GM12878 (cell line): ENCODE results near the gene B3GALT5. TPM values are rescaled to one million over a fixed set of nuclear protein-coding genes. Genes with fewer than 3 reads are reported as not detected.

ENCODE experiments used
- BMI1 ChIP-seq: fragments of 450-650 bp; IDR thresholded peaks from 2 replicates; pipeline ENCODE4 v1.6.1; 2016; ENCODE audit warnings: mild to moderate bottlenecking, moderate library complexity, borderline replicate concordance
- CEBPB ChIP-seq, 2 experiments: fragments of 150-350 bp in 1 of 2; IDR thresholded peaks; 2 replicates each; pipeline ENCODE4 v1.6.1; 2012 to 2014; ENCODE audit warnings: low read depth in 2 of 2, low read length in 2 of 2, borderline replicate concordance in 1 of 2, inconsistent platforms in 1 of 2
- ETV6 ChIP-seq, 2 experiments: fragments of 450-650 bp in 1 of 2; IDR thresholded peaks in 1 of 2; conservative IDR thresholded peaks in 1 of 2; 2 replicates each; pipeline ENCODE4 v1.6.1; 2014; ENCODE audit warnings: antibody characterized with exemption in 1 of 2, borderline replicate concordance in 1 of 2, low read depth in 1 of 2, mild to moderate bottlenecking in 1 of 2, moderate library complexity in 1 of 2
- IKZF1 ChIP-seq: fragments of 450-650 bp; conservative IDR thresholded peaks from 2 replicates; pipeline ENCODE4 v1.6.1; 2017; ENCODE audit warnings: antibody characterized with exemption, mild to moderate bottlenecking
- SKIL ChIP-seq: fragments of 450-650 bp; IDR thresholded peaks from 2 replicates; pipeline ENCODE4 v1.6.1; 2017; ENCODE audit warnings: mild to moderate bottlenecking, low read depth, inconsistent platforms; ENCODE audit not compliant: poor library complexity, severe bottlenecking
- YY1 ChIP-seq: IDR thresholded peaks from 2 replicates; pipeline ENCODE4 v1.6.1; 2011; ENCODE audit warnings: low read depth, mild to moderate bottlenecking, low read length
- ZNF207 ChIP-seq: fragments of 450-650 bp; IDR thresholded peaks from 2 replicates; pipeline ENCODE4 v1.6.1; 2014; ENCODE audit warnings: antibody characterized with exemption, mild to moderate bottlenecking, borderline replicate concordance
- ZNF592 ChIP-seq: fragments of 450-650 bp; IDR thresholded peaks from 2 replicates; pipeline ENCODE4 v1.6.1; 2017; ENCODE audit warnings: mild to moderate bottlenecking, moderate library complexity
- polyA plus RNA-seq, 11 experiments: library from polyadenylated mRNA; depleted of rRNA in 4 of 11; unstranded in 6 of 11; stranded (reverse) in 5 of 11; fragments of >200 nt; fragmentation: Nextera tagmentation in 4 of 11; fragmentation: Illumina TruSeq in 1 of 11; extraction: Ambion mirVana in 4 of 11; extraction: Trizol in 1 of 11; gene quantifications; 1 replicate in 1 of 11; 2 replicates in 10 of 11; pipeline versions ENCODE4 v1.2.1 to v1.2.3, GENCODE V29; 2011 to 2016; ENCODE audit warnings: inconsistent platforms in 2 of 11, missing spikeins in 2 of 11, low read depth in 1 of 11
- total RNA-seq, 4 experiments: library from RNA; depleted of rRNA in 3 of 4; stranded (reverse); fragments of >200 nt in 3 of 4; fragmentation: Illumina TruSeq in 1 of 4; extraction: Trizol in 1 of 4; gene quantifications; 2 replicates each; pipeline versions ENCODE4 v1.2.1 to v1.2.3, GENCODE V29; 2013 to 2021

The B3GALT5 gene
- total and polyA plus RNA-seq, 10 of the 15 experiments (the other 5 are each of a cell fraction or from before 2014, with no cell fraction given): 0.03 to 0.04 TPM; not detected in 8

GRCh38 chr21:39657091-39657689 is 44.5 kb downstream of the B3GALT5 start (continued):
- TF ChIP-seq SKIL (no peak), CEBPB (IDR thresholded peaks at IDR 0.05; ENCODE audit: borderline replicate concordance in 1 of 2, low read depth in 2 of 2, low read length in 2 of 2) (no peak), IKZF1 (no peak), ETV6 (conservative IDR thresholded peaks at IDR 0.05 in 1 of 2, IDR thresholded peaks at IDR 0.05 in 1 of 2; ENCODE audit: borderline replicate concordance in 1 of 2, low read depth in 1 of 2) (no peak), ZNF207 (no peak), BMI1 (no peak), ZNF592 (no peak), YY1 (no peak)
